ENCODE data around the gene KCNJ6. TPM values are rescaled to one million over a fixed set of nuclear protein-coding genes. Genes with fewer than 3 reads are reported as not detected.

Gene KCNJ6
- total and polyA plus RNA-seq, 7 donors: under 0.01 to 0.01 TPM; not detected in 5

GRCh38 chr21:37877888-37878684 is 38.2 kb downstream of the KCNJ6 start:
- Histone ChIP-seq H3K27me3 (ENCODE audit: insufficient read depth in 3 of 3, low read length in 2 of 3) (peaks cover 0 to 12% (median 0%) of the 10 kb centered on the region in 3 donors), H3K36me3 (ENCODE audit: insufficient read depth in 1 of 2, low read depth in 1 of 2) (no peaks in the 10 kb centered on the region), H3K9me3 (no peaks in the 10 kb centered on the region), H3K4me1 (no peaks in the 10 kb centered on the region), H3K4me3 (no peak overlapping the region), H3K27ac (no peak overlapping the region)
- no peak for TF ChIP-seq CTCF (IDR thresholded peaks at IDR 0.05)
- DNase-seq: no peak
- 74 to 80% (median 78%) methylated on average over 3 of the region's 3 CpGs for WGBS, 3 donors
- ATAC-seq: no peak
- intact Hi-C loops (cut with DNase I): no loop called here

DNA sequence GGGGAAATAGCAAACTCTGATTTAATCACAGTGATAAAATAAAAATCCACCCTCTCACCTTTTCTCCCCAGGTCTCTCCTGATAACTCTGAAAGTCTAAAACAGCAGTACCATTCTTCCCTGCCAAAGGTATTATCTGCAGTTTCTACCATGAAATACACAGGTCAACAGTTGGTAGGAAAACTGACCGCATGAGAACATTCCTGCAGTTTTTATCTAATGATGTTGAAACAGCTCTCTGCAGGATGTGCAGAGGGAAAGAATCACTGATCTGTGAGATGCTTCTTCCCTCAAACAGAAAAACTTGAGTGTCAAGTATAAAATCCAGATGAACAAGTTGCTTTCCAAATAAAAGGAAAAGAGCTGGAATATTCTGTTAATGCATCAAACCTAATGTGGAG is 39.1 kb downstream of the KCNJ6 start:
- no peak overlapping the region for H3K27ac ChIP-seq
- no peaks in the 10 kb centered on the region for H3K4me1 ChIP-seq
- DNase-seq (no peak), ATAC-seq (no peak)
- intact Hi-C loops (cut with DNase I): no loop called here
- H3K36me3 ChIP-seq (ENCODE audit: insufficient read depth in 1 of 2, low read depth in 1 of 2): no peaks in the 10 kb centered on the region
- peaks cover 0 to 14% (median 0%) of the 10 kb centered on the region in 3 donors for H3K27me3 ChIP-seq (ENCODE audit: insufficient read depth in 3 of 3, low read length in 2 of 3)
- H3K9me3 ChIP-seq: no peaks in the 10 kb centered on the region
- no peak overlapping the region for H3K4me3 ChIP-seq
- no peak for TF ChIP-seq CTCF (IDR thresholded peaks at IDR 0.05)
- 74 to 81% (median 79%) methylated on average over 1 of the region's 1 CpG for WGBS, 3 donors

- Histone ChIP-seq H3K27ac (no peak overlapping the region), H3K9me3 (no peaks in the 10 kb centered on the region), H3K36me3 (ENCODE audit: insufficient read depth in 1 of 2, low read depth in 1 of 2) (no peaks in the 10 kb centered on the region), H3K27me3 (ENCODE audit: insufficient read depth in 3 of 3, low read length in 2 of 3) (peaks cover 0 to 13% (median 0%) of the 10 kb centered on the region in 3 donors), H3K4me1 (no peaks in the 10 kb centered on the region), H3K4me3 (no peak overlapping the region)
- DNase-seq: no peak
- ATAC-seq: no peak
- 83 to 91% (median 88%) methylated on average over 1 of the region's 1 CpG for WGBS, 3 donors
- intact Hi-C loops (cut with DNase I): no loop called here
- no peak for TF ChIP-seq CTCF (IDR thresholded peaks at IDR 0.05)
These were observed 39.7 kb downstream of the KCNJ6 start for GRCh38 chr21:37876561-37876960.

GRCh38 chr21:37874904-37875780 is 41.1 kb downstream of the KCNJ6 start:
- no peak for TF ChIP-seq CTCF (IDR thresholded peaks at IDR 0.05)
- 53 to 65% (median 54%) methylated on average over 10 of the region's 10 CpGs for WGBS, 3 donors
- ATAC-seq: no peak

More at GRCh38 chr21:37874904-37875780, 41.1 kb downstream of the KCNJ6 start:
- peaks cover 0 to 9% (median 0%) of the 10 kb centered on the region in 3 donors for H3K27me3 ChIP-seq (ENCODE audit: insufficient read depth in 3 of 3, low read length in 2 of 3)
- H3K4me1 ChIP-seq: no peaks in the 10 kb centered on the region
- H3K27ac ChIP-seq: no peak overlapping the region
- no peaks in the 10 kb centered on the region for H3K9me3 ChIP-seq
- no peaks in the 10 kb centered on the region for H3K36me3 ChIP-seq (ENCODE audit: insufficient read depth in 1 of 2, low read depth in 1 of 2)
- no peak for DNase-seq
- intact Hi-C loops (cut with DNase I): loop anchor here in 1 of 2 donors (5.0 kb wide), 1 partner anchor 1647 kb away; no protein-coding TSS in a partner anchor
- no peak overlapping the region for H3K4me3 ChIP-seq
